CMK (cell line): Measurements from ENCODE around the gene SPHK1.
"Not testable (repeated sequence)": the region's sequence is repeated elsewhere in the genome, so short reads cannot be mapped to it uniquely, and the experiment has no call there.

ENCODE experiments used
- DNase-seq: peaks from one replicate; pipeline ENCODE4 v3.0.0-alpha.2; 2010; ENCODE audit warnings: low read depth

The SPHK1 gene

GRCh38 chr17:76384222-76384986, at the start of gene SPHK1:
Gene SPHK1 (plus strand): TSS chr17:76384609. CDS start chr17:76385645, 1,036 bp downstream.
- no peak for DNase-seq

- DNase-seq = no peak
These were observed 48.6 kb upstream of the SPHK1 start for GRCh38 chr17:76335716-76336381.

GRCh38 chr17:76336756-76337412, 47.5 kb upstream of the SPHK1 start:
- no peak for DNase-seq

- no peak for DNase-seq
These were observed 47.0 kb upstream of the SPHK1 start for GRCh38 chr17:76337413-76337777.

- DNase-seq = no peak
These were observed 43.1 kb upstream of the SPHK1 start for GRCh38 chr17:76341301-76341700.

DNA sequence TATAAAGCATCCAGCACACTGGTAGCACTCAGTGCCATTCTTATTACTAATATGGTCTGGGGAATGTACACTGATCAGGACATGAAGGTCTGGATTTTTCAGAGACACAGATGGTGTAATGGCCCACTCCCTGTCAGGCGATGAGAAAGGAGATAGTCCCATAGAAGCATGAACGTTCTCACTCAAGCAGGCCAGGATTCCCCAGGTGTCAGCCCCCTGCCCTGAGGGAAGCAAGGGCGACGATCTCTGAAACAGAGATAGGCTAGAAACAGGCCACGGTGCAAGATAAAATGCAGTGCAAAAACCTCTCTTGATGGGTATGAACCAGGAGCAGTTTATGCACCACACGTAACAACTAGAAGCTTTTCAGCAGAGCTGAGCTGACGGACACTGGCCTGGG, 41.3 kb upstream of the SPHK1 start:
- DNase-seq = no peak

GRCh38 chr17:76345377-76345974, 38.9 kb upstream of the SPHK1 start:
- no peak for DNase-seq

DNA sequence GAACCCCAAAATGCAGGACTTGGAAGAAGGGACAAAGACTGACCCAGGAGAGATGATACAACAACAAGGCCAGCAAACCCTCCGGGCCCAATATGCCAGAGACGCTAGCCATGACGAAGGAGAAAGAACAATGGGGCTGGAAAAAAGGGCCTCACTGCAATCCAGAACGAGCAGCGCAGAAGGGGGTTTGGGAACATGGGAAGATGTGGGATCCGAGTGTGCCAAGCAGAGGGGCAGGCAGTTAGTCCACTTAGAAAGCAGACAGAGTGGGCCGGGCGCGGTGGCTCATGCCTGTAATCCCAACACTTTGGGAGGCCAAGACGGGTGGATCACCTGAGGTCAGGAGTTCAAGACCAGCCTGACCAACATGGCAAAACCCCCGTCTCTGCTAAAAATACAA, 37.5 kb upstream of the SPHK1 start:
- not testable (repeated sequence) for DNase-seq

- DNase-seq = no peak
These were observed 33.9 kb upstream of the SPHK1 start for GRCh38 chr17:76350463-76350862.

GRCh38 chr17:76351526-76352071, 32.8 kb upstream of the SPHK1 start:
- no peak for DNase-seq

GRCh38 chr17:76353004-76353598, 31.3 kb upstream of the SPHK1 start:
- DNase-seq = no peak

- DNase-seq = peak; percentile 70
These were observed 30.7 kb upstream of the SPHK1 start, which contains the start of gene PRPSAP1 for GRCh38 chr17:76353599-76354316. Gene PRPSAP1 (minus strand): TSS chr17:76353916. CDS start chr17:76353703, 213 bp downstream.

- no peak for DNase-seq
These were observed 30.1 kb upstream of the SPHK1 start for GRCh38 chr17:76354317-76354729.

DNA sequence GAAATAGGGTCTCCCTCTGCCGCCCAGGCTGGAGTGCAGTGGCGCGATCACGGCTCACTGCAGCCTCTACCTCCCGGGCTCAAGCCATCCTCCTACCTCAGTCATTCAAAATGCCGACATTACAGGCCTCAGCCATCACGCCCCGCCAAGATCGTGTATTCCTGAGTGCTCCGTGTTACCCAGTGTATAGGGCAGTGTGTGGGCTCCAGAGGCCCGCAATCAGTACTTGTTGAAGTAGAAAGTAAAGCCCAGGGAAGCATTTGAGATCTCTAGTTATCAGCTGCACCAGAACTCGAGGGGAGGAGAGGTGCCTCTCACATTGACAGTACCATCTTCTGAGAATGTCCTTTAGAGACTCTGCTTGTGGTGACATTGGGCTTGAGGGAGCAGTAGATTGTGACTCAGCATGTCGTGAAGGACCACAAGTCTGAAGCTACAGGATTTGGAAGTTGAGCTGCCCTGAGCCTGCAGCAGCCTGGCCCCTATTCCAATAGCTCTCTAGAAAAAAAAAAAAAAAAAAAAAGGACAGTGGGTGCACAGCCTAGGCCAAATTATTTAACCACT, 29.6 kb upstream of the SPHK1 start:
- peak; percentile 84 for DNase-seq

- no peak for DNase-seq
These were observed 27.5 kb upstream of the SPHK1 start for GRCh38 chr17:76356803-76357456.

DNA sequence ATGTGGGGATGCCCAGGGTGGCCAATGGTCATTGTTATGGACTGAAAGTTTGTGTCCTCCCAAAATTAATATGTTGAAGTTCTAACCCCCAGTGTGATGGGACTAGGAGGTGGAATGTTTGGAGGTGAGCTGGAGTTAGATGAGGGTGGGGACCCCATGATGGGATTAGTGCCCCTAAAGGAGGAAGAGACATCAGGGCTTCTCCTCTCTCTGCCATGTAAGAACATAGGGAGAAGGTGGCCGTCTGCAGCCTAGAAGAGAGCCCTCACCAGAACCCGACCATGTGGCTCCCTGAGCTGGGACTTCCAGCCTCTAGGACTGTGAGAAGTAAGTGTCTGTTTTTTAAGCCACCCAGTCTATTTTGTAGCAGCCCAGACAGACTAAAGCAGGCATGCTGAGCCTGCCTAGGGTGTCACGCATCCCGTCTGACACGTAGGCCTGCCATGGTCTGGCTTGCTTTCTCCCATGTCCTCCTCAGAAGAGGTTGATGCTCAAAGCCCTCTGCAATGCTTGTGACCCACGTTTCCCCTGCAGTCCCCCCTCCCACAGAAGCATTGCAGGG, 26.7 kb upstream of the SPHK1 start:
- DNase-seq = no peak

DNA sequence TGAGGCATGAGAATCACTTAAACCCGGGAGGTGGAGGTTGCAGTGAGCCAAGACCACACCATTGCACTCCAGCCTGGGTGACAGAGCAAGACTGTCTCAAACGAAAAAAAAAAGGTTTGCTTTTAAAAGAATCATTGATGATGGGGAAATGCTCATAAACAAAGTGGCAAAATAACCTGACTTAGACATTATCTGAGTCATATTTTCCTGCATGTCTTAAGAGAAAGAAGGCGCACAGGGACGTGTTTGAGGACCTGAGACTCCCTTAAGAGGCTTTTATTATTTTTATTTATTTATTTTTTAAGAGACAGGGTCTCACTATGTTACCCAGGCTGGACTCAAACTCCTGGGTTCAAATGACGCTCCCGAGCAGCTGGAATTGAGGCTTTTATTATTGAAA, 25.0 kb upstream of the SPHK1 start:
- DNase-seq = no peak

GRCh38 chr17:76359776-76360175, 24.6 kb upstream of the SPHK1 start:
- DNase-seq = not testable (repeated sequence)

DNA sequence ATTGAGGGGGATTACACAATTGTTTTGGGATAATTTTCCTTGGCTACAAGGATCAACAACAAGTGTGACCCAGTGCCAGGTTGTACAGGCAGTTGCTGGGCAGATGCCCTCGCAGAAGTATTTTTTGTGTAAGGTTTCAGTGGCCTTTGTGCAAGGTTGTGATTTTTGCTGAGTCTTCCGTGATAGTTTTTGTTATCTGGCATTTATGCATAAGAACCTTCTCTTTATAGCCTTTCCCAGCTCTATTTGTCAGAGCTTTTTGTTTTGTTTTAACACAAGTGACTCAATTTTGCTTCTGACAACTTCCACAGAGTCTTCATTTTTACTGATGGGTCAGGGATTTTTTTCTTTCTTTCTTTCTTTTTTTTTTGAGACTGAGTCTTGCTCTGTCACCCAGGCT, 23.9 kb upstream of the SPHK1 start:
- DNase-seq = no peak
